K562 (cell line): ENCODE results near the gene ZNF24. TPM values are rescaled to one million over a fixed set of nuclear protein-coding genes. Genes with fewer than 3 reads are reported as not detected.
A peak's percentile ranks its signal among the peaks of the same experiment; 100 is the strongest.

Experiments used
- ASH1L ChIP-seq: fragments of 450-650 bp; IDR thresholded peaks from 2 replicates; pipeline ENCODE4 v1.6.1; 2018; ENCODE audit warnings: borderline replicate concordance, mild to moderate bottlenecking, low read depth; ENCODE audit not compliant: partially characterized antibody
- COPS2 ChIP-seq: fragments of 450-650 bp; conservative IDR thresholded peaks from 2 replicates; pipeline ENCODE4 v1.6.1; 2016; ENCODE audit warnings: mild to moderate bottlenecking, moderate library complexity
- KAT8 ChIP-seq: fragments of 450-650 bp; IDR thresholded peaks from 2 replicates; pipeline ENCODE4 v1.6.1; 2016; ENCODE audit warnings: low read depth, mild to moderate bottlenecking
- MCM3 ChIP-seq: fragments of 450-650 bp; IDR thresholded peaks from 2 replicates; pipeline ENCODE4 v1.6.1; 2016
- NELFE ChIP-seq: IDR thresholded peaks from 2 replicates; pipeline ENCODE4 v1.6.1; 2011; ENCODE audit warnings: mild to moderate bottlenecking; ENCODE audit not compliant: insufficient read depth, insufficient read length
- POLR2AphosphoS2 ChIP-seq: IDR thresholded peaks from 2 replicates; pipeline ENCODE4 v1.6.1; 2012; ENCODE audit warnings: low read length, improper control_type of control experiment
- POLR2AphosphoS5 ChIP-seq: IDR thresholded peaks from 2 replicates; pipeline ENCODE4 v1.6.1; 2011; ENCODE audit warnings: mild to moderate bottlenecking, low read depth, low read length, moderate library complexity; ENCODE audit not compliant: control insufficient read depth, insufficient read depth
- RNF219 ChIP-seq: fragments of 250-450 bp; sonication (Bioruptor Pico); IDR thresholded peaks from 2 replicates; pipeline ENCODE4 v1.5.0; 2022; ENCODE audit warnings: mild to moderate bottlenecking
- SETDB1 ChIP-seq: IDR thresholded peaks from one replicate; pipeline ENCODE4 v1.6.1; 2012; ENCODE audit warnings: low read length, control low read depth, inconsistent platforms
- TCF3 ChIP-seq: sonication (generic); formaldehyde crosslinking; IDR thresholded peaks from 2 replicates; pipeline ENCODE4 v1.4.0; 2020; ENCODE audit warnings: mild to moderate bottlenecking, missing genetic modification reagents
- ZNF436 ChIP-seq: fragments of 250-450, 450-650 bp; sonication (Bioruptor Pico); formaldehyde crosslinking; IDR thresholded peaks from 2 replicates; pipeline ENCODE4 v1.7.0; 2020; ENCODE audit warnings: mild to moderate bottlenecking
- ZNF780A ChIP-seq: fragments of 250-450 bp; sonication (Bioruptor Pico); IDR thresholded peaks from 2 replicates; pipeline ENCODE4 v1.5.0; 2021; ENCODE audit warnings: mild to moderate bottlenecking
- ZZZ3 ChIP-seq: fragments of 450-650 bp; IDR thresholded peaks from 2 replicates; pipeline ENCODE4 v1.6.1; 2016; ENCODE audit warnings: antibody characterized with exemption, mild to moderate bottlenecking, moderate library complexity
- polyA plus RNA-seq, 8 experiments: library from polyadenylated mRNA; depleted of rRNA in 4 of 8; stranded (reverse) in 5 of 8; unstranded in 3 of 8; fragments of >200 nt; fragmentation: Nextera tagmentation in 2 of 8; fragmentation: Illumina TruSeq in 1 of 8; extraction: Ambion mirVana in 2 of 8; extraction: Trizol in 1 of 8; gene quantifications; 2 replicates each; pipeline versions ENCODE4 v1.2.1 to v1.2.3, GENCODE V29; 2011 to 2014; ENCODE audit warnings: inconsistent platforms in 1 of 8, missing spikeins in 1 of 8
- total RNA-seq, 7 experiments: library from RNA; depleted of rRNA in 6 of 7; stranded (reverse); fragments of >200 nt in 6 of 7; fragmentation: Illumina TruSeq in 2 of 7; extraction: Trizol in 2 of 7; gene quantifications; 2 replicates each; pipeline versions ENCODE4 v1.2.1 to v1.2.3, GENCODE V29; 2011 to 2021; ENCODE audit warnings: low replicate concordance in 1 of 7
- TF ChIP-seq, protein P1 (sequence below), 2 experiments: fragments of 450-650 bp; IDR thresholded peaks; 2 replicates each; pipeline ENCODE4 v1.6.1; 2016
- TF ChIP-seq, protein P2 (sequence below): fragments of 450-650 bp; IDR thresholded peaks from 2 replicates; pipeline ENCODE4 v1.6.1; 2016; ENCODE audit warnings: borderline replicate concordance

Gene ZNF24
- total and polyA plus RNA-seq, 9 of the 15 experiments (the other 6 are each of a cell fraction or from before 2014, with no cell fraction given) = 35.7 to 72.8 (median 54.1) TPM

- TF ChIP-seq POLR2AphosphoS2 (peak; percentile 61; the same call in 1 of the 2 replicates), SETDB1 (peak; percentile 77), ASH1L (no peak), ZNF780A (CRISPR knock-in tag) (no peak), TCF3 (CRISPR knock-in tag) (peak; percentile 3; the same call in 1 of the 2 replicates), MCM3 (no peak), COPS2 (no peak), NELFE (no peak), KAT8 (peak; percentile 69; the same call in 1 of the 2 replicates), ZNF436 (CRISPR knock-in tag) (no peak), ZZZ3 (peak; percentile 87), RNF219 (peak; percentile 54; the same call in 1 of the 2 replicates), POLR2AphosphoS5 (peak; percentile 86)
- TF ChIP-seq, protein P1, sequence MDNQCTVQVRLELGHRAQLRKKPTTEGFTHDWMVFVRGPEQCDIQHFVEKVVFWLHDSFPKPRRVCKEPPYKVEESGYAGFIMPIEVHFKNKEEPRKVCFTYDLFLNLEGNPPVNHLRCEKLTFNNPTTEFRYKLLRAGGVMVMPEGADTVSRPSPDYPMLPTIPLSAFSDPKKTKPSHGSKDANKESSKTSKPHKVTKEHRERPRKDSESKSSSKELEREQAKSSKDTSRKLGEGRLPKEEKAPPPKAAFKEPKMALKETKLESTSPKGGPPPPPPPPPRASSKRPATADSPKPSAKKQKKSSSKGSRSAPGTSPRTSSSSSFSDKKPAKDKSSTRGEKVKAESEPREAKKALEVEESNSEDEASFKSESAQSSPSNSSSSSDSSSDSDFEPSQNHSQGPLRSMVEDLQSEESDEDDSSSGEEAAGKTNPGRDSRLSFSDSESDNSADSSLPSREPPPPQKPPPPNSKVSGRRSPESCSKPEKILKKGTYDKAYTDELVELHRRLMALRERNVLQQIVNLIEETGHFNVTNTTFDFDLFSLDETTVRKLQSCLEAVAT (IDR thresholded peaks at IDR 0.05) = peak; percentile 72 to 99; a peak in 3 of 4 replicates
- TF ChIP-seq, protein P2, sequence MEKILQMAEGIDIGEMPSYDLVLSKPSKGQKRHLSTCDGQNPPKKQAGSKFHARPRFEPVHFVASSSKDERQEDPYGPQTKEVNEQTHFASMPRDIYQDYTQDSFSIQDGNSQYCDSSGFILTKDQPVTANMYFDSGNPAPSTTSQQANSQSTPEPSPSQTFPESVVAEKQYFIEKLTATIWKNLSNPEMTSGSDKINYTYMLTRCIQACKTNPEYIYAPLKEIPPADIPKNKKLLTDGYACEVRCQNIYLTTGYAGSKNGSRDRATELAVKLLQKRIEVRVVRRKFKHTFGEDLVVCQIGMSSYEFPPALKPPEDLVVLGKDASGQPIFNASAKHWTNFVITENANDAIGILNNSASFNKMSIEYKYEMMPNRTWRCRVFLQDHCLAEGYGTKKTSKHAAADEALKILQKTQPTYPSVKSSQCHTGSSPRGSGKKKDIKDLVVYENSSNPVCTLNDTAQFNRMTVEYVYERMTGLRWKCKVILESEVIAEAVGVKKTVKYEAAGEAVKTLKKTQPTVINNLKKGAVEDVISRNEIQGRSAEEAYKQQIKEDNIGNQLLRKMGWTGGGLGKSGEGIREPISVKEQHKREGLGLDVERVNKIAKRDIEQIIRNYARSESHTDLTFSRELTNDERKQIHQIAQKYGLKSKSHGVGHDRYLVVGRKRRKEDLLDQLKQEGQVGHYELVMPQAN = peak; percentile 35; the same call in 1 of the 2 replicates
- TF ChIP-seq, all 486 proteins: peak for 205
Measured at GRCh38 chr18:35290094-35290735, 54.0 kb downstream of the ZNF24 start, which contains the start of gene ZSCAN30 (continued).
